ENCODE data around the gene EPB41. TPM values are rescaled to one million over a fixed set of nuclear protein-coding genes. Genes with fewer than 3 reads are reported as not detected.

Gene EPB41
- total and polyA plus RNA-seq, 2 donors = 18.6 to 98.0 TPM

- Histone ChIP-seq H3K36me3 (ENCODE audit: control insufficient read depth in 2 of 2, insufficient read depth in 2 of 2, low read length in 1 of 2) (no peaks in the 10 kb centered on the region), H3K4me3 (ENCODE audit: low read length in 2 of 2) (no peak overlapping the region), H3K9me3 (ENCODE audit: control insufficient read depth in 2 of 2, insufficient read depth in 1 of 2, low read length in 1 of 2) (no peaks in the 10 kb centered on the region), H3K4me1 (ENCODE audit: control insufficient read depth in 2 of 2, insufficient read depth in 2 of 2, low read length in 2 of 2) (peaks cover 4% of the 10 kb centered on the region in 2 donors), H3K27ac (ENCODE audit: low read depth in 1 of 2, low read length in 1 of 2) (no peak overlapping the region), H3K27me3 (ENCODE audit: control insufficient read depth in 2 of 2, insufficient read depth in 1 of 2, low read length in 1 of 2) (no peaks in the 10 kb centered on the region)
- WGBS = 100% methylated on average over 2 of the region's 2 CpGs
- DNase-seq (ENCODE audit: low read depth in 6 of 9, low spot score in 9 of 9) = no peak
Measured at GRCh38 chr1:28974432-28974831, 60.1 kb downstream of the EPB41 start.

DNA sequence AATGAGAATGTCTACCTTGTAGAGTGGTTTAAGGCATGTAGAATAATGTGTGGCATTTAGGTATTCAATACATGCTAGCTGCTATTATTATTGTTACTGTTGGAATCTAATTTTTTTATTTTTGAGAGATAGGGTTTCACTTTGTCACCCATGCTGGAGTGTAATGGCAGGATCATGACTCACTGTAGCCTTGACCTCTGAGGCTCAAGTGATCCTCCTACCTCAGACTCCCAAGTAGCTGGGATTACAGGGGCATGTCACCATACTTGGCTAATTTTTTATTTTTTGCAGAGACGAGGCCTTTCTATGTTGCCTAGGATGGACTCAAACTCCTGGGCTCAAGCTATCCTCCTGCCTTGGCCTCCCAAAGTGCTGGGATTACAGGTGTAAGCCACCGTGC, 61.9 kb downstream of the EPB41 start:
- Histone ChIP-seq H3K36me3 (ENCODE audit: control insufficient read depth in 2 of 2, insufficient read depth in 2 of 2, low read length in 1 of 2) (no peaks in the 10 kb centered on the region), H3K27me3 (ENCODE audit: control insufficient read depth in 2 of 2, insufficient read depth in 1 of 2, low read length in 1 of 2) (no peaks in the 10 kb centered on the region), H3K27ac (ENCODE audit: low read depth in 1 of 2, low read length in 1 of 2) (no peak overlapping the region), H3K9me3 (ENCODE audit: control insufficient read depth in 2 of 2, insufficient read depth in 1 of 2, low read length in 1 of 2) (no peaks in the 10 kb centered on the region), H3K4me3 (ENCODE audit: low read length in 2 of 2) (no peak overlapping the region), H3K4me1 (ENCODE audit: control insufficient read depth in 2 of 2, insufficient read depth in 2 of 2, low read length in 2 of 2) (peaks cover 4% of the 10 kb centered on the region in 2 donors)
- 98% methylated on average over 2 of the region's 2 CpGs for WGBS
- DNase-seq (ENCODE audit: low read depth in 6 of 9, low spot score in 9 of 9) = no peak

GRCh38 chr1:28981210-28981609, 66.8 kb downstream of the EPB41 start:
- Histone ChIP-seq H3K36me3 (ENCODE audit: control insufficient read depth in 2 of 2, insufficient read depth in 2 of 2, low read length in 1 of 2) (peaks cover 5 to 9% of the 10 kb centered on the region in 2 donors), H3K4me1 (ENCODE audit: control insufficient read depth in 2 of 2, insufficient read depth in 2 of 2, low read length in 2 of 2) (no peaks in the 10 kb centered on the region), H3K27me3 (ENCODE audit: control insufficient read depth in 2 of 2, insufficient read depth in 1 of 2, low read length in 1 of 2) (no peaks in the 10 kb centered on the region), H3K27ac (ENCODE audit: low read depth in 1 of 2, low read length in 1 of 2) (no peak overlapping the region), H3K4me3 (ENCODE audit: low read length in 2 of 2) (no peak overlapping the region), H3K9me3 (ENCODE audit: control insufficient read depth in 2 of 2, insufficient read depth in 1 of 2, low read length in 1 of 2) (peaks cover 3 to 10% of the 10 kb centered on the region in 2 donors)
- DNase-seq (ENCODE audit: low read depth in 6 of 9, low spot score in 9 of 9) = no peak
- WGBS = 95% methylated on average over 3 of the region's 3 CpGs

GRCh38 chr1:28982198-28982597, 67.8 kb downstream of the EPB41 start:
- WGBS = 97% methylated on average over 6 of the region's 6 CpGs
- no peak for DNase-seq (ENCODE audit: low read depth in 6 of 9, low spot score in 9 of 9)
- H3K4me3 ChIP-seq (ENCODE audit: low read length in 2 of 2) = no peak overlapping the region

DNA sequence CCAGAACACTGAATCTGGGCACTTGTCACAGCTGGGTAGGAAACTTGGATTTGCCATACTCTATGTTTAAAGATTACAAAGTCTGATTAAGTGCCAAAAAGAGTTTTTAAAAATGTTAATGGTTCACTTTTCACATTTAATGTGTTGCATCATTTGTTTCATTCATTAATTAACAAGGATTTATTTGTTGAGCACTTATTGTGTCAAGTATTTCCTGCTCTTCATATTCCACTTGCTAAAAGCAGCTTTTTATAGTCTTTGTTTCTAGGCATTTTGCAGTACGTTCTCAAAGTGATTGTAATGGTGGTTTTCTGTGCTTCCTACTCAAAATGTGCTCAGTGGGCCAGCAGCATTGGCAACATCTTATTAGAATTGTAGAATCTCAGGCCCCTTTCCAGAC, 68.7 kb downstream of the EPB41 start:
- no peaks in the 10 kb centered on the region for H3K27me3 ChIP-seq (ENCODE audit: control insufficient read depth in 2 of 2, insufficient read depth in 1 of 2, low read length in 1 of 2)
- H3K27ac ChIP-seq (ENCODE audit: low read depth in 1 of 2, low read length in 1 of 2) = no peak overlapping the region
- 97% methylated on average over 1 of the region's 1 CpG for WGBS
- no peaks in the 10 kb centered on the region for H3K4me1 ChIP-seq (ENCODE audit: control insufficient read depth in 2 of 2, insufficient read depth in 2 of 2, low read length in 2 of 2)
- H3K9me3 ChIP-seq (ENCODE audit: control insufficient read depth in 2 of 2, insufficient read depth in 1 of 2, low read length in 1 of 2) = peaks cover 3 to 10% of the 10 kb centered on the region in 2 donors
- peaks cover 11 to 16% of the 10 kb centered on the region in 2 donors for H3K36me3 ChIP-seq (ENCODE audit: control insufficient read depth in 2 of 2, insufficient read depth in 2 of 2, low read length in 1 of 2)
- no peak overlapping the region for H3K4me3 ChIP-seq (ENCODE audit: low read length in 2 of 2)
- DNase-seq (ENCODE audit: low read depth in 6 of 9, low spot score in 9 of 9) = no peak

More at GRCh38 chr1:28982198-28982597, 67.8 kb downstream of the EPB41 start:
- peaks cover 5 to 9% of the 10 kb centered on the region in 2 donors for H3K36me3 ChIP-seq (ENCODE audit: control insufficient read depth in 2 of 2, insufficient read depth in 2 of 2, low read length in 1 of 2)
- no peaks in the 10 kb centered on the region for H3K27me3 ChIP-seq (ENCODE audit: control insufficient read depth in 2 of 2, insufficient read depth in 1 of 2, low read length in 1 of 2)
- H3K9me3 ChIP-seq (ENCODE audit: control insufficient read depth in 2 of 2, insufficient read depth in 1 of 2, low read length in 1 of 2) = peaks cover 3 to 10% of the 10 kb centered on the region in 2 donors
- H3K4me1 ChIP-seq (ENCODE audit: control insufficient read depth in 2 of 2, insufficient read depth in 2 of 2, low read length in 2 of 2) = no peaks in the 10 kb centered on the region
- no peak overlapping the region for H3K27ac ChIP-seq (ENCODE audit: low read depth in 1 of 2, low read length in 1 of 2)

- Histone ChIP-seq H3K4me1 (ENCODE audit: control insufficient read depth in 2 of 2, insufficient read depth in 2 of 2, low read length in 2 of 2) (no peaks in the 10 kb centered on the region), H3K36me3 (ENCODE audit: control insufficient read depth in 2 of 2, insufficient read depth in 2 of 2, low read length in 1 of 2) (peaks cover 11 to 17% of the 10 kb centered on the region in 2 donors), H3K4me3 (ENCODE audit: low read length in 2 of 2) (no peak overlapping the region), H3K27ac (ENCODE audit: low read depth in 1 of 2, low read length in 1 of 2) (no peak overlapping the region), H3K27me3 (ENCODE audit: control insufficient read depth in 2 of 2, insufficient read depth in 1 of 2, low read length in 1 of 2) (no peaks in the 10 kb centered on the region), H3K9me3 (ENCODE audit: control insufficient read depth in 2 of 2, insufficient read depth in 1 of 2, low read length in 1 of 2) (peaks cover 3 to 10% of the 10 kb centered on the region in 2 donors)
- DNase-seq (ENCODE audit: low read depth in 6 of 9, low spot score in 9 of 9) = no peak
- over 99% methylated on average over 15 of the region's 15 CpGs for WGBS
Measured at GRCh38 chr1:28983509-28984310, 69.3 kb downstream of the EPB41 start.

- no peaks in the 10 kb centered on the region for H3K4me1 ChIP-seq (ENCODE audit: control insufficient read depth in 2 of 2, insufficient read depth in 2 of 2, low read length in 2 of 2)
- no peaks in the 10 kb centered on the region for H3K27me3 ChIP-seq (ENCODE audit: control insufficient read depth in 2 of 2, insufficient read depth in 1 of 2, low read length in 1 of 2)
- H3K36me3 ChIP-seq (ENCODE audit: control insufficient read depth in 2 of 2, insufficient read depth in 2 of 2, low read length in 1 of 2) = peaks cover 11 to 17% of the 10 kb centered on the region in 2 donors
- DNase-seq (ENCODE audit: low read depth in 6 of 9, low spot score in 9 of 9) = no peak
- WGBS = 96% methylated on average over 3 of the region's 3 CpGs
- H3K4me3 ChIP-seq (ENCODE audit: low read length in 2 of 2) = no peak overlapping the region
- H3K9me3 ChIP-seq (ENCODE audit: control insufficient read depth in 2 of 2, insufficient read depth in 1 of 2, low read length in 1 of 2) = peaks cover 3 to 10% of the 10 kb centered on the region in 2 donors
- no peak overlapping the region for H3K27ac ChIP-seq (ENCODE audit: low read depth in 1 of 2, low read length in 1 of 2)
Measured at GRCh38 chr1:28984311-28984684, 69.9 kb downstream of the EPB41 start.

DNA sequence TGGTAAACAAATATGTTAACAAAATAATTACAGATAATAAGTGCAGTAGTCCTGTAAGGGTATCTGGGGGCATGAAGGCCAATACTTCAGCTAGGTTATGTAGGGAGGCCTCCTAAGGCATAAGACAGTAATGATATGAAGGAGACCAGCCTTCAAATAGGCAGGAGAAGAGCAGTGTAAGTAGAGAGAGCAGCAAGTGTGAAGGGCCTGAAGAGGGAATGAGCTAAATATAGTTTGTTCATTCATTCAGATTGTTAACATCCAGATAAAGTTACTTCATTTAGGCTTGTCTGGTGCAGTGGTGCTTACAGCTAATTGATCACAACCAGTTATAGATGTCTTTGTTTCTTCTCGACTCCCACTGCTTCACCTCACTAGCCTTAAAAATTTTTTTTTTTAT, 71.1 kb downstream of the EPB41 start:
- 96% methylated on average over 1 of the region's 1 CpG for WGBS
- no peak overlapping the region for H3K27ac ChIP-seq (ENCODE audit: low read depth in 1 of 2, low read length in 1 of 2)
- H3K4me3 ChIP-seq (ENCODE audit: low read length in 2 of 2) = no peak overlapping the region
- no peaks in the 10 kb centered on the region for H3K4me1 ChIP-seq (ENCODE audit: control insufficient read depth in 2 of 2, insufficient read depth in 2 of 2, low read length in 2 of 2)
- peaks cover 11 to 19% of the 10 kb centered on the region in 2 donors for H3K36me3 ChIP-seq (ENCODE audit: control insufficient read depth in 2 of 2, insufficient read depth in 2 of 2, low read length in 1 of 2)
- no peak for DNase-seq (ENCODE audit: low read depth in 6 of 9, low spot score in 9 of 9)
- no peaks in the 10 kb centered on the region for H3K27me3 ChIP-seq (ENCODE audit: control insufficient read depth in 2 of 2, insufficient read depth in 1 of 2, low read length in 1 of 2)
- peaks cover 3 to 10% of the 10 kb centered on the region in 2 donors for H3K9me3 ChIP-seq (ENCODE audit: control insufficient read depth in 2 of 2, insufficient read depth in 1 of 2, low read length in 1 of 2)

DNA sequence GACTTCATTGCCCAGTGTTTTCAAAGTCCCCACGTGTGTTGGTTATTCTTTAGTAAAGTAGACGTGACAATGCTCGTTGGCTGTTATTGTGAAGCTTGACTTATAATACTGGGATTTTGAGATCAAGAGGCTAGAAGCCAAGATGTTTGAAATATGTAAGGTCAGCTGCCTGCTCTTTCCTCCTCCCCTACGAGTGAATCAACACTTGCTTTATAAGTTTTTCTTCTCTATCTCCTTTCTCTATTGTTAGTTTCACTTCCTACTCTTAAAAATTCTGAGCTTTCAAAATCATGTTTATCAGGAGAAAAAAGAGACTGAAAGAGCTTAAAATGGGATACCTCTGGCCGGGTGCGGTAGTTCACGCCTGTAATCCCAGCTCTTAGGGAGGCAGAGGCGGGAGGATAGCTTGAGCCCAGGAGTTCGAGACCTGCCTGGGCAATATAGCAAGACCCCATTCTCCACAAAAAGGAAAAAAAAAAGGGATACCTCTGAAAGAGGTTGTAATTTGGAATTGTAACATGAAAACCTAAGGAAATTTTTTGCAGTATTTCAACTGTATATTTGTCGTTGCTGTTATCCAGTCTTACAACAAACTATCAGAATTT, 72.0 kb downstream of the EPB41 start:
- WGBS = 93% methylated on average over 10 of the region's 10 CpGs
- Histone ChIP-seq H3K9me3 (ENCODE audit: control insufficient read depth in 2 of 2, insufficient read depth in 1 of 2, low read length in 1 of 2) (peaks cover 3 to 10% of the 10 kb centered on the region in 2 donors), H3K36me3 (ENCODE audit: control insufficient read depth in 2 of 2, insufficient read depth in 2 of 2, low read length in 1 of 2) (peaks cover 11 to 23% of the 10 kb centered on the region in 2 donors), H3K4me3 (ENCODE audit: low read length in 2 of 2) (no peak overlapping the region), H3K27me3 (ENCODE audit: control insufficient read depth in 2 of 2, insufficient read depth in 1 of 2, low read length in 1 of 2) (no peaks in the 10 kb centered on the region), H3K4me1 (ENCODE audit: control insufficient read depth in 2 of 2, insufficient read depth in 2 of 2, low read length in 2 of 2) (no peaks in the 10 kb centered on the region), H3K27ac (ENCODE audit: low read depth in 1 of 2, low read length in 1 of 2) (no peak overlapping the region)
- no peak for DNase-seq (ENCODE audit: low read depth in 6 of 9, low spot score in 9 of 9)

All from thymus (tissue), 11 donors.